Stimulated activated CD4-positive, alpha-beta T cell treated with anti-CD3 and anti-CD28 coated beads, TNF-alpha, amount 100 ng/mL, for 24 hours (primary cell): ENCODE data around the gene NKX1-2.

Experiments used
- DNase-seq, 3 experiments: peaks; one replicate each; pipeline ENCODE4 v3.0.0-alpha.2; 2020; ENCODE audit warnings: low read depth in 3 of 3

The NKX1-2 gene

DNA sequence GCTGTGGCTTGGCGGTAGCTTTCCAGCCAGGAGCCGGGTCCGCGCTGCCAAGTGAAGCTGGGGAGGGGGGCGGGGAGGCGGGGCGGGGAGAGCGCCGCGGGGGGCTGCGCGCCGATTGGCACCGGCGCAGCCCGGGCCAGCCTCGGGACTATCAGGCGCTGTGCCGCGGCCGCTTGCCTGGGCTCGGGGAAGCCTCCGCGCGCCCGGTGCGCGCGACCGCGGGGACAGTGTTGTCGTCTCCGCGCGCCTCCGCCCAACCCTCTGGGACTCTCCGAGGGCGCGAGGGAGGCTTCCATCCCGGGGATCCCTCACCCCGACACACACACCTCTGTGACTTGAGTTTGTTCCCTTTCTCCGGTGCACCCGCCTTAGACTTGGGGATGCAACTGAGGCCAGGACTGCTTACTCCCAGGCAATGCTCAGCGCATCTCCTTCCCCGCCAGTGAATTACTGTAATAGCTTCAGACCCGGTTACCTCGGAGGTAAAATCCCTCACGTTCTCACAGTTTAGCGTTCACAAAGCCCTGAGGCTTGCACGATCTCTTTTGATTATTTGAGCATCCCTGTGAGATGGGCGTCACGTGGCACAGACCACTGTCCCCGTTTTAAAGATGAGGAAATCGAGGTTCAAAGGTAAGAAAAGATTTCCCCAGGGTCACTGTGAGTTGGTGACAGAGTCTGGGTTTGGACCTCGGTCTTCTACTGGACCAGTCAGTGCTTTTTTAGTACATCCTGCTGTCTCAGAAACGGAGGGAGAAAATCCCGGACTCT is at the start of gene NKX1-2:
TSS of gene NKX1-2 (minus strand) at position 24 of the 771 bp plus-strand sequence. CDS start 92 bp downstream, outside the sequence.
- DNase-seq = no peak

- DNase-seq = no peak
These were observed 48.2 kb upstream of the NKX1-2 start for GRCh38 chr10:124498056-124498455.

DNA sequence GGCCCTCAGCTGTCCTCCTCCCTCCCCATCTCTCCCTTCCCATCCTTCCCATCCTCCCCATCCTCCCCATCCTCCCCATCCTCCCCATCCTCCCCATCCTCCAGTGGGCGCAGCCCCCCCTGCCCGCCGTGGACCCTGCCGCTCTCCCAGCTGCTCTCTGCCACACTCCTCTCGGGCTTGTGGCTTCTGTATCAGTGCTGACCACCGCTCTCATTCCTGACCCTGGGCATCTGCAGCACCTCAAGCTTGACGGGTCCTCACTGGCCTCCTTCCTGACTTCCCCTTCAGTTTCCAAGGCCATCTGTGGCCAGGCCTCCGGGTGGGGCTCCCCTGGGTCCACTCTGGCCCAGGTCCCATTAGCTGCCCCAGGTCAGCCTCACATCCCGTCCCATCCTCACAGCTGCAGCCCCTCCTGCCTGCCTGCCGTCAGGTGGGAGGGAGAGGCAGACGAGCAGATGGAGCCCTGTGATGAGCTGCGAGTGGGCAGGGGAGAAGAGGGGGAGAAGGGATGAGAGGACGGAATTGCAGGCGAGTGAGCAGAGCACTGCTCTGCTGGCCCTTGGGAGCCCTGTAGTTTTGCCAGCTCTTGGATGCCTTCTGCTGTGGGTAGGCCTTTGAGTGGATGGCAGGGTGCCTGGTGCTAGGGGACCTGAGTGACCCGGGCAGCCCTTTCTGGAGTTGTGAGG is 47.5 kb upstream of the NKX1-2 start:
- DNase-seq = no peak

DNA sequence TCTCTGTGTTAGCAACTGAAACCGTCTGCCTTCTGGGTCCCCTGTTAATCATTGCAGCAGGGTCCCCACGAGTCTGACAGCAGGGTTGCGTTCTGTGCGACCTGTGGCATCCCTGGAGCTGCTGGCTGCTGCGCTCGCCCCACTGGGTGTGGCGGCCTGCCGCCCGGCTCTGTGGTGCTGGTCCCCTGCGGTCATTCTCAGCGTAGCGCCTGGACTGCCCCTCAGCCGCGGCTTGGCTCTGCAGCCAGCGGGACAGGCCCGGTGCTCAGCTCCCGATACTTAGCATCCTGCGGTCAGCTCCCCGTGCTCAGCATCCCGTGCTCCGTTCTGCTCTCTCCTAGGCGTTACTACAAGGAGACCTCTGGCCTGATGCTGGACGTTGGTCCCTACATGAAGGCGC is 46.8 kb upstream of the NKX1-2 start:
- no peak for DNase-seq

DNA sequence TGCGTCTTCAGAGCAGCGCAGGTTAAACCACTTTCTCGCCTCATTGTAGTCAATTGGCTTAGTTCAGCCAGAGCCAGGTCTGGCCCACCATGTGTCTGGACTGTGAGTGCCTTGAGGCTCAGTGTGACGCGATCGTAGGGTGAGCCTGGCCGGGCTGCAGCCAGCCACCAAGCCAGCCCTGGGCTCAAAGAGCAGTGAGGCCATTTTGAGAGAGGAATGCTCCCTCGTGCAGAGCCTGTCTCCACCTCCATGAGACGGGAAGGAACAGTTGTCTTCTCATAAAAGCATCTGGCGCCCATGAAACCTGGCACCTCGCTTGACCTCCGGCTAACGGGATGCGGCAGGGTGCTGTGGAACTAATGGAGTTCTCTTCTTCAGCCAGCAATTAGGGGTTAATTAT is 46.3 kb upstream of the NKX1-2 start:
- DNase-seq = no peak

- no peak for DNase-seq
These were observed 45.9 kb upstream of the NKX1-2 start for GRCh38 chr10:124495725-124496124.

DNA sequence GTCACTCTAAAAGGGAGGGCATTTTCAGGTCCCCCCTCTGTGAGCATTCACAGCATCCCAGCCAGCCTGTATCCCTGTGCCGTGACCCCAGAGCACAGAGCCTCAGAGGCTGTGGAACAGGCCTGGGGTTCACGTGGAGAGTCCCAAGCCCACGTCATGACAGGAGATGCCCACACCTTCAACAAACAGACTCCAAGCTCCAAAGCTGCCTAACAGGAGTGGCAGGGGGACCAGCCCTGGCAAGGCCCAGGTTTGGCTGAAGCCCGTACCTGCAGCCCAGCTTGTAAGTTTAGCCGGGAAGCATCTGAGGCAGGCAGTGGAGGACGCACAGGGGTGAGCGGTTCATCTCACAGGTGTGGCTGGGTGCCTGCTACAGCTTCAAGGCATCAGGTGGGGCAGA is 45.3 kb upstream of the NKX1-2 start:
- no peak for DNase-seq

DNA sequence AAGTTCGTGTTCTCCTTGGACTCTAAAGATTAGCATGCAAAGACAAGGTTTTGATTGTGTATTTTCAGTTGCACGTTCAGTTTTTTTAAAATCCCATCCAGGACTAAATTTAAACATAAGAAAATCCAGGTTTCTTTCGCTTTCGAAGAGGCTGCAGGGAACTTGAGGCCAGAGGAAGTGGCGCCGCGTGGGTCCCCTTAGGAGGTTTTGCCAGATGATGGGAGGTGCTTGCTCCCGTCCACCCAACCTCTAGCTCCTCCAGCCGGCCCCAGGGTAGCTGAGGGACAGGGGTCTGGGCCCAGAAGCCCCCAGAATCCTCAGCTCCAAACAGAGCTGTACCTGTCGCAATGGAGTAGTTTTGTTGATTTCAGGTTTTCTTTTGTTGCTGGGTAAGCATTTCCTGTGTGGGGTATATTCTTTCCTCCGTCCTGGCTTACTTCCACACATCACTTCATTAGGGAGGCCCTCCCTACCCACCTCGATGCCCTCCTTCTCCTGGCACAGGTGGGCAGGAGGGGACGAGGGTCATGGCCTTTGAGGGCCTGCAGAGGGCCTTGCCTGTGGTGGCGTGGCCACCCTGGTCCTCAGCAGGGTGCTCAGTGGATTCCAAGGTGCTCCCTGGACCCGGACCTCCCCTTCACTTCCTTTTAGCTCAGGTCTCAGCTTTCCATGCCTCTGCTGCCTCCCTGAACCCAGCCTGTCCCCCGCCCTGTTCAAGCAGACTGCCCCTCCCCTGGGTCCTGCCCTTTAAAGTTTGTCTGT is 44.4 kb upstream of the NKX1-2 start:
- DNase-seq = peak in 1 of 3 experiments; percentile 7

GRCh38 chr10:124493214-124493882 is 43.5 kb upstream of the NKX1-2 start:
- DNase-seq = no peak

DNA sequence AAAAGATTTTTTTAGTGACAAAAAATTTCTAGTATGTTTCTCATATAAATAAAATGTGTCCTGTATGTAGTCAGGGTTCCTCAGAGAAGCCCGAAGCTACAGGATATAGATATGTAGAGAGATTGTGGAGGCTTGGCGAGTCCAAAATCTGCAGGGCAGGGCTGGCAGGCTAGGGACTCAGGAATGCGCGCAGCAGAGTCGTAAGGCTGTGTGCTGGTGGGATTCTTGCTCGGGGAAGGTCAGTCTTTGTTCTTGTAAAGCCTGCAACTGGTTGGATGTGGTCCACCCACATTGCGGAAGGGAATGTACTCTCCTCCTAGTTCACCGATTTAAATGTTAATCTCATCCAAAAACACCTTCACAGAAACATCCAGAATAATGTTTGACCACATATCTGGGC is 42.4 kb upstream of the NKX1-2 start:
- no peak for DNase-seq

DNA sequence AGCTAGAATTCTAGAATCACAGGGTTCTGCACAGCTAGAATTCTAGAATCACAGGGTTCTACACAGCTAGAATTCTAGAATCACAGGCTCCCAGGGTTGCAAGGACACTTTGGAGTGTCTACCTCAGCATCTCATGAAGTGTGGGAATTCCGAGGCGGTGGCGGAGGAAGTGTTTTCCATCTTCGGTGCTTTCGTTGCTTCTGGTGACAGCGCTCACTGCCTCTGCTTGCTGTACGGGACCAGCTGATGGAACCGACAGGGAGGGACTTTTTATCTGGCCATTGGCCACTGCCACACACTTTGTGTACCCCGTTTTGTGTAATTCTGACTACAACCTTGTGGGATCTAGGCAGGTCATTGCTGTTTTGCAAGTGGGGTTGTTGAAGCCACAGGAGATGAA is 41.3 kb upstream of the NKX1-2 start:
- DNase-seq = no peak

GRCh38 chr10:124486635-124487034 is 36.8 kb upstream of the NKX1-2 start:
- no peak for DNase-seq

GRCh38 chr10:124484661-124485060 is 34.8 kb upstream of the NKX1-2 start:
- no peak for DNase-seq

DNA sequence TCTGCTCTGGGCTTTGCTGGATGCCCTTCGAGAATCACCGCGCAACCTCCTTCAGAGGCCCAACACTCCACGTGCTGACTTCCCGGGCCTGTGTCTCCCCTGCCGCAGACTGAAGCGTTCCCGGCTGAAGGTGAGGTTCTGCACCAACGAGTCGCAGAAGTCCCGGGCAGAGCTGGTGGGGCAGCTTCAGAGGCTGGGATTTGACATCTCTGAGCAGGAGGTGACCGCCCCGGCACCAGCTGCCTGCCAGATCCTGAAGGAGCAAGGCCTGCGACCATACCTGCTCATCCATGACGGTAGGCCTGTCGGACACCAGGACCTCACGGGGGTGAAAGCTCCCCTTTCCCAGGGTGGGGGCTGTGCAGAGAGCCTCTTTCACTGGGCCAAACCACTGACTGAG is 34.2 kb upstream of the NKX1-2 start:
- no peak for DNase-seq

DNA sequence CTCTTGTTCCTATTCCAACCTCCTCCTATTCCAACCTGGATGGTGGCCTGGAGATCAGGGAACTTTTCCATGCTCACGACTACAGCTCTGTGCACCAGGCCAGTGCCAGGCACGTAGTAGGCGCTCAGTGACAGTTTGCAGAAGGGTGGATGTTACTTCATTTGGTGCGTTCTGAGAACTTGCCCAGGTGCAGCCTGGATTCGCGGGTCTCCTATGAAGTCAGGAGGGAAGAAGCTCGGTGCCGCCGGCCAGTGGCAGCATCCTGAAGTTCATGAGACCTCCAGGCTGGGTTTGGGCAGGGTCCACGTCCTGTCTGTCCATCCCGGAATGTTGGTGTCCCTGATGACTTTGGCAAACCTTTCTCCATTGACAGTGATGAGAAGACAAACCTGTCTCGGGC is 33.0 kb upstream of the NKX1-2 start:
- no peak for DNase-seq

GRCh38 chr10:124482236-124482800 is 32.5 kb upstream of the NKX1-2 start:
- no peak for DNase-seq

GRCh38 chr10:124481717-124482116 is 31.9 kb upstream of the NKX1-2 start:
- DNase-seq = no peak

DNA sequence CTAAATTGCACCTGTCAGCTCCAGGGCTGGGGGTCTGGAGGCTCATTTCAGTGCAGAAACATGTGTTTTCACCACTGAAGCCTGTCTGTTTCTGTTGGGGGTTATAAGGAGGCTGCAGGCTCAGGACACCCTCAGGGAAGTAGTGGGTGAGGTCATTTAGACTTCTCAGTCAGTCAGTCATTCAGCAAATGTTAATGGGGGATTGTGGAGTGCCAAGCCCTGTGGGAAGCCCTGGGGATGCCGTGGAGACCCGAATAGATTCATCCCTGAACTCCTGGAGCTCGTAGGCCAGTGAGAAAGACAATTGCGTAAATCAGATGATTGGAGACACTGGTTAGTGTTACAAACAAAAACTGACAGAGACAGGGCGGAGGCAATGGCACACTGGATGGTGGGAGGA is 31.0 kb upstream of the NKX1-2 start:
- DNase-seq = no peak

DNA sequence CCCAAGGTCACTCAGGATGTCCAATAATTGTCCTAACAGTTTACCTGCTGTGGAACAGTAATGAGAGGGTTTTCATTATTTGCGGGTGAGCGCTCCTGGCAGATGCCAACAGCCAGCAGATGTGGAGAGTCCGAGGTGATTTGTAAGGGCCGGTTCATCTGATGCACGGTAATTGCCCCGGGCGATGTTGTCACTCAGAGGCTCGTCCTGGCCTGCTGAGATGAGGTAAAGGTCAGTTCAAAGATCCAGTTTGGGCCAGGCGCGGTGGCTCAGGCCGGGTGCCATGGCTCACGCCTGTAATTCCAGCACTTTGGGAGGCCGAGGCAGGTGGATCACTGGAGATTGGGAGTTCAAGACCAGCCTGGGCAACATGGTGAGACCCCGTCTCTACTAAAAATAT is 28.7 kb upstream of the NKX1-2 start:
- DNase-seq = no peak

- no peak for DNase-seq
These were observed 28.0 kb upstream of the NKX1-2 start for GRCh38 chr10:124477614-124478363.
